GM10266 (cell line): Measurements from ENCODE around the gene GTF3A.

Source experiments
- DNase-seq: peaks from one replicate; pipeline ENCODE4 v3.0.0; 2012; ENCODE audit errors: extremely low spot score
- TF ChIP-seq, protein P1 (sequence below): IDR thresholded peaks from 2 replicates; pipeline ENCODE4 v1.5.1; 2012; ENCODE audit warnings: mild to moderate bottlenecking, low read depth; ENCODE audit not compliant: control insufficient read depth, insufficient read depth; ENCODE audit errors: missing control alignments

Gene GTF3A

GRCh38 chr13:27383104-27383921 is 41.1 kb upstream of the GTF3A start:
- DNase-seq: no peak
- TF ChIP-seq, protein P1, sequence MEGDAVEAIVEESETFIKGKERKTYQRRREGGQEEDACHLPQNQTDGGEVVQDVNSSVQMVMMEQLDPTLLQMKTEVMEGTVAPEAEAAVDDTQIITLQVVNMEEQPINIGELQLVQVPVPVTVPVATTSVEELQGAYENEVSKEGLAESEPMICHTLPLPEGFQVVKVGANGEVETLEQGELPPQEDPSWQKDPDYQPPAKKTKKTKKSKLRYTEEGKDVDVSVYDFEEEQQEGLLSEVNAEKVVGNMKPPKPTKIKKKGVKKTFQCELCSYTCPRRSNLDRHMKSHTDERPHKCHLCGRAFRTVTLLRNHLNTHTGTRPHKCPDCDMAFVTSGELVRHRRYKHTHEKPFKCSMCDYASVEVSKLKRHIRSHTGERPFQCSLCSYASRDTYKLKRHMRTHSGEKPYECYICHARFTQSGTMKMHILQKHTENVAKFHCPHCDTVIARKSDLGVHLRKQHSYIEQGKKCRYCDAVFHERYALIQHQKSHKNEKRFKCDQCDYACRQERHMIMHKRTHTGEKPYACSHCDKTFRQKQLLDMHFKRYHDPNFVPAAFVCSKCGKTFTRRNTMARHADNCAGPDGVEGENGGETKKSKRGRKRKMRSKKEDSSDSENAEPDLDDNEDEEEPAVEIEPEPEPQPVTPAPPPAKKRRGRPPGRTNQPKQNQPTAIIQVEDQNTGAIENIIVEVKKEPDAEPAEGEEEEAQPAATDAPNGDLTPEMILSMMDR: no peak

DNA sequence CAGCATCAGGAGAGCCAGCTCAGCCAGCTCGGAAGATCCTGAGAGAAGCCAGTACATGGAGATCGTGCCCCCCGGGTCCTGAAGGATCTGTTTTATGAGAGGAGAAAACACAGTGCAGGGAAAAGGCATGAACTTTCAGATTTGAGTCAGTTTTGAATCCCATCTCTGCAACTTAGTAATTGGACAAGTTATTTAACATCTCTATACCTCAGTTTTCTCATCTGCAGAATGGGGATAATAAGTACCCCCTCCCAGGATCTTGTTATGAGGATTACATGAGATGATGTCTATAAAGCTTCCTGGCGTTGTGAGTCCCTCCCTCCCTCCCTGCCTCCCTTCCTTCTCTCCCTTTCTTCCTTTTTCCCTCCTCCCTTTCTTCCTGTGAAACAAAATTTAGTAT is 40.1 kb upstream of the GTF3A start:
- DNase-seq: no peak
- TF ChIP-seq, protein P1: no peak

DNA sequence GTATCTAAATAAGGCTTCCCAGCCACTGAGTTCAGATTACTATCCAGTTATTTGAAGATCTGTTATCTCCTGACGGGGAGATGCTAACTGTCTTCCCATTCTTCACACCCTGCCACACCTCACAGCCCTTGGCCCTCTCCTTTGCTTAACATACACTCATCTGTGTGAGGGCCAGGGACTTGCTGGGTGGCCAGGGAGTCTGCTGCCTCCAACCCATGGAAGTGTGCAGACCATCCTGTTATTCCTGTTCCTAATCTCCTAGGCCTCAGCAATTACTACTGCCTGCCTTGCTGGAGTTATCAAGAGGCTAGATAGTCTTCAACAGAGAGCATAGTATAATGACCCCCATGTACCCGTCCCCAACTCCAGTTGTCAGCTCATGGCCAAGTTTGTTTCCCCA is 36.2 kb upstream of the GTF3A start:
- DNase-seq: no peak
- TF ChIP-seq, protein P1: no peak

- no peak for DNase-seq
- TF ChIP-seq, protein P1: no peak
Measured at GRCh38 chr13:27389891-27390290, 34.5 kb upstream of the GTF3A start.

- no peak for DNase-seq
- TF ChIP-seq, protein P1: no peak
Measured at GRCh38 chr13:27391471-27391870, 32.9 kb upstream of the GTF3A start.

GRCh38 chr13:27393101-27393500 is 31.3 kb upstream of the GTF3A start:
- DNase-seq: no peak
- TF ChIP-seq, protein P1: no peak

DNA sequence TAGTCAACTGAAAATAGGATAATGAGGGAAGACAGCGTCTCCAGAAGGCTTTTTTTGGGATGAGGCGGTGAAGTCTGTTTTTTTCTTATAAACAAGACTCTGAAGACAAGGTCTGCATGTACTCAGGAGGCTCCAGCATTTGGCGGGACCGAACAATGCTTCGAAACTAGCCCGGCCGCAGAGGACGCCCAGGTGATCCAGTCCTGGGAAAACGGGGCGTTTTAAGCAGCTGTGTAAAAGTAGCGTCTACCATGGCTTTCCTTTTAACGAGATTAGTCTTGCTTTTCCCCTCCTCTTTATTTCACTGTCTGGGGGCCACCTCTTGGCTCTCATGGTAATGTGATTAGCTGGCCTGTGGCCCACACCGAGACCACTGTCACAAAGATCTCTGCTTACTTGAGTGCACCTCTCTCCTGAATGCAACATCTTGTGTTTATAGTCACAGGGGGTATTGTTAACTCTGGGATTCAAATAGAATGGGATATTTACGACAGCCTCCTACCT is 29.4 kb upstream of the GTF3A start:
- no peak for DNase-seq
- TF ChIP-seq, protein P1: no peak
